NT2/D1 (cell line): ENCODE measurements around the gene BTBD17.

ENCODE experiments used
- SUZ12 ChIP-seq: IDR thresholded peaks from 2 replicates; pipeline ENCODE4 v1.6.1; 2011; ENCODE audit not compliant: insufficient read length, insufficient read depth; ENCODE audit errors: extremely low read depth
- YY1 ChIP-seq: IDR thresholded peaks from 2 replicates; pipeline ENCODE4 v1.6.1; 2011; ENCODE audit not compliant: insufficient read length, insufficient read depth
- ZNF274 ChIP-seq: IDR thresholded peaks from 2 replicates; pipeline ENCODE4 v1.6.1; 2011; ENCODE audit warnings: mild to moderate bottlenecking, low read depth, low read length

DNA sequence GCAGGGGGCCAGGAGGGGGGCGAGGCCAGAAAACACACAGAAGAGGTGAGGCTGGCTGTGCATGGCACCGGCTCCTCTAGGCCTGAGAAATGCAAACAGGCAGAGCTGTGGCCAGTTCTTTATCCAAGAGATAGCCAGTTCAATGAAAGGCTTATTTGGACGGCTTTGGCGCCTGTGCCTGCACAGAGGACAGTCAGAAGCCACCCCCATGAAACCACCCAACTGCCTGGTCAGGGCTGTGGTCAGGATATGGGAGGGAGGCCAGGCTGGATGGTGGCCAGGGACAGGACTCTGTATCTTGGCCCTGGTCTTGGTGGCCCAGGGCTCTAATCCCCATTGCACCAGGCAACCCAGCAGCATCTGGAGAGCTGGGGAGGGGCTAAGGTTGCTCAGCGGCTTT is 45.7 kb upstream of the BTBD17 start:
- no peak for TF ChIP-seq SUZ12
- TF ChIP-seq ZNF274 = no peak
- TF ChIP-seq YY1 = no peak
